ENCODE results near the gene DSTN.

The DSTN gene

DNA sequence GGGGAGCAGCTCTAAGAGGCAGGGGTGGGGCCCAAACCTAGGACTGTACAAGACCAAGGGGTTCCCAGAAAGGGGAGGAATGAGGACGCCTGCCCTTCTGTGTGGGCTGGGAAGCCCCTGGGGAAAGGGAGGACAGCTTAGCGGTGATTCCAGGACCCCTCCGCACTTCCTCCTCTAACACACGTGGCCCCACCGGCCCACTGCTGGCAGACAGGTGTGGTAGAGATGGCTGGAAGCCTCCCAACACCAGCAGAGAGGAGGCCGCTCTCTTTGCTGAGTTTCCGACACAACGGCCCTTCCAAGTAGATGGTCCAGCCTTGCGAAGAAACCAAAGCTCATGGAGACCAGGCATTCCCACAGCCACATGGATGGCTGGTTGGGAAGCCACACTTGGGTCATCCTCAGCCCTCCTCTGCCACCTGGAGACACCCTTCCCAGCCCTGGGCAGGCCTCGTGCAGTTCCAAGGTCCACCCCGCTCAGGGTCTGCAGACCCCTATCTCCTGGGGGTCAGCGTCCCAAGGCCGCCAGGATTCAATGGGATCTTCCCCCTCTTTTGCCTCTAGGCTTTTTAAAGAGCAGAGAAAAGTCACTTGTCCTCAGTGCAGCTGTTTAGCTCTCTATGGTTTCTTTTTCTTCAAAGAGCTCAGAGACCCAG, 68.2 kb downstream of the DSTN start:
- no peak for DNase-seq (ENCODE audit: low spot score)

DNA sequence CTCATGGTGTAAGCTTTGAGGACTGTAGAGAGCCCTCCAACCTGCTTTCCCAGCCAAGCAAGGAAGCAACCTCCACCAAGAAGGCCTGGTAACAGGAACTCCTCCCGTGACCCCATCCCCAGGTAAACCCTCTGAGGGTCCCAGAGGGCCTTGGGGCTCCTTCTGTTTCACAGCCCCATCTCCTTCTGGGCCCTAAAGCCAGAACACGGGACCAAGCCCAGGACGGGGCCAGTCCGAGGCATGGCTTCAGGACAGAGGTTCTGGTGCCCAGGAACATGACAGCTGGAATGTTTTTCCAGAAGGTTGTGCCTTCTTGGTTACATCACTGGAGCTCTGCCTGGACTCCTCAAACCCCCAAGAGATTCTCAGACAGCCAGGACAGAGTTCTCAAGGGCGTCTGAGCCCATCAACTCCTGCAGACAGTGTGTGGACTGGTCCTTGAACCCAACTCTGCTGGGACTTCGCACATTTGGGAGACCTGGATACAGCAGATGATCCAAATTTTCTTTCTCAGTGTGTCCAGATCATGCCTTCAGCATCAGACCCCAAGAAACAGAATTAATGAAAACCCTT, 69.0 kb downstream of the DSTN start:
- DNase-seq (ENCODE audit: low spot score) = no peak

DNA sequence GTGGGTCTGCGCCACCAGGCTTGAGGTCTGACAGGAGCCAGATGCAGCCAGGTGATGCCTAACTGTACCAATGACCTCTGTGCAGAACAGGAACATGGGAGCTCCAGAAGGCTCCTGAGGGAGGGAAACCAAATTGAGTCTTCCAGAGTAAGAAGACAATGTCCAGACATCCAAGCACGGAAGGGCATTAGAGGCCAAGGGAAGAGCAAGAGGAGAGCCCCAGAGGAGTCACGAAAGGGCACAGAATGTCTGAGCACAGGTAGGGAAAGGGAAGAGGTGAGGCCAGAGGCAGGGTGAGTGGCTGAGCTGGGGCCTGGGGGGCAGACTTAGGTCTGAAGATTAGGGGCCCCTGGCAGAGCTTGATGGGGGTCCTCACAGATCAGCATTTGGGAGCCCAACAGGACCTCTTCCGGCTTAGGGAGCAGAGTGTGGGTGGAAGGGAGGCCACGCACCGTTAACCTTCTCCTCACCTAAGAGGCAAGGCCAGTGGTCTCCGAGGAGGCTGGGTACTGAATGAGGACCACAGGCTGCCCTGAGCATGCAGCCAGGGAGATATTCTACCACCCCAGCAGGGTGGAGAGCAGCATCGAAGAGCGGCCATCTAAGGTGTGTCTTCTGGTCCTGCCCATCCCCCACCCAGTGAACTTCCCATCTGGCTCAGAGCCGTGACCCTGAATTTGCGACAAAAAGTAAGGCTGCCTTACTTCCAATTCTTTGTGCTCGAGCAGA, 70.4 kb downstream of the DSTN start:
- no peak for DNase-seq (ENCODE audit: low spot score)

DNA sequence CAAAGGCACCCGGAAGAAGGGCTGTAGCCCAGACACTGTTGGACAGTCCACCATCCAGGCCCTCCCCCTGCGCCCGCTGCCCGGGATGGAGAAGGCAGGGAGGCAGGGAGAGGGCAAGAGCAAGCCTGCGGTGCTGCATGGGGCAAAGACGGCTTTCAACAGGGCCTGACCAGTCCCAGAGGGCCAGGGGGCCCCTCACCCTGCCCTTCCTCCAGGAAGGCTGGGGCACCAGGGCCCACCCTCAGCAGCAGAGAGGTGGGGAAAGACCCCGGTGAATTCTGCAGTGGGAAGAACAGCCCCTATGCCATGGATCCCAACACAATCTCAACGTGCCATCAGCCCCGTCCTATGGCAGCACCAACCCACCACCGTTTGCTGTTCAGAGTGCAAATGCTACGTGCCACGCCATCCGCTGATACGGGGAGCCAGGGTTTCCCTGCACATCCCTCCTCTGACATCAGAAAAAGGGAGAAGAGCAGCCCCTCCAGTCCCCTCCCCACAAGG, 71.1 kb downstream of the DSTN start:
- no peak for DNase-seq (ENCODE audit: low spot score)

DNA sequence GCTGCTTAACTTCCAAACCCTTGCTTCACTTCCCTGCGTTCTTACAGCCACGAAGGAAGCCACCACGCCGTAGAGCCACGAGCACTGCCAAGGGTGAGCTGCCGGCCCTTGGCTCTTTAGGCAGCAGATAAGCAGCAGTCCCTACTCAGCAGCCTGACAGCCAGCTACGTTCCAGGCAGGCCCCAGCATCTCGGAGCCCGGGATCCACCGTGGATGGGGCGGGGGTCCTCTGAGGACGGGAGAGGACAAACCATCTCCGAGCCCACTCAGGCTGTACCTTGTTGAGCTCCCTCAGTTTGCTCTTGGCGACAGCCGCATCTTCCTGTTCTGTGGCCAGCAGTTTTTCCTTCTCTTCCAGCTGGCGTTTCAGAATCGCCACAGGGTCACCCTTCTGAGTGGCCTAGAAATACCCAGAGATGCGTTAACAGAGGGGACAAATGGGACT, 71.7 kb downstream of the DSTN start:
- no peak for DNase-seq (ENCODE audit: low spot score)

DNA sequence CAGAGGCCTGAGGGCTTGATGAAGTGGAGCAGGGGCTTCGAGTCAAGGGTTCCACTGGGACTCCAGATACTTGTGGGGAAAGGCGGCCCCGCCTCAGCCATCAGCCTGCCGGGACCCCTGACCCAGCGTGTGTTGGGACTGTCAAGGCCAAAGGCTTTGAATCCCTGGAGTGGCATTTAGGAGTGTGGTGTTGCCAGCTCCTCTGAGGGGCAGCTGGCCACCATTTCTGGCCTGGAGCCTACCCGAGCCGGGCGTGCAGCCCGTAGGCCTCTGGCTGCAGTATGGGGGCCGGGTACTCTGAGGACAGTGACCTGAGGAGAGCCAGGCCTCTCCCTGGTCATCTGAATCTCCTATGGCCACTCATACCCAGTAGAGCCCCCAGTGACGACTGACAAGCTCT, 72.1 kb downstream of the DSTN start:
- no peak for DNase-seq (ENCODE audit: low spot score)

DNA sequence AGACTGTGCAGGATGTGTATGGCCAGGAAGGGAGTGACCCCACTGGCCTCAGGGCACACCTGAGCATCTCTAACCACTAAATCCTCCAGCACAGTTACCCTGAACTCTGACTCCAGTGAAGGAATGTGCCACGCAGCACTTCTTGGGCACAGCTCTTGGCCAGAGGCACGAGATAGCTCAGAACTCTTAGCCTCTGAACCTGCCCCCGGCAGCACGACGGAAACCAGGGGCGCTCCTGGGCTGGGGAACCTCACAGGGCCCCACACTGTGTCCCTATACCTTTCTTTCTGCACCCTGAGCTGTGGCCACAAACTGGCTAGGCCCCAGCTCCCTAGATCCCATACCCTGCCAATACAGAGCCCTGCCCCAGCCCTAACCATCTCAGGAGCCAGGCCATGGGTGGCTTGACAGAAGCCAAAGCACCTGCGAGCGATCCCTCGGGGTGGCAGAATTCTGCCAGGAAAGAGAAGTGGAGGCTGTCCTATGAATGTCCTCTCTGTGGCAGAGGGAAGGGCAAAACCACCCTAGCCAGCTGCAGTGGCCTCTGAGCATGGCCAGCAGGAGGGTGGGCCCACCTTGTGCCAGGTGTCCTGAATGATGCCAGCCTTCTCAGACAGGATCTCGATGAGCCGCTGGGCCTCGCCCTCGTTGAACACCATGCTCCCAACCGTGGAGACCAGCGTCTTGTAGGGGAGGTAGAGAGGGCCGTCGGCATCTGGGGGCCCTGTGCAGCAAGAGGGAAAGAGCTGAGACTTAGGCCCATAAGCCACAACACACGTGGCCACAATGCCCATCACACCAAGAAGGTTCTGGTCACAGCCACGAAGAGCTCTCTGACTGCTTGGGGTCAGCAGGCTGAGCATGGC, 72.8 kb downstream of the DSTN start:
- DNase-seq (ENCODE audit: low spot score) = no peak

DNA sequence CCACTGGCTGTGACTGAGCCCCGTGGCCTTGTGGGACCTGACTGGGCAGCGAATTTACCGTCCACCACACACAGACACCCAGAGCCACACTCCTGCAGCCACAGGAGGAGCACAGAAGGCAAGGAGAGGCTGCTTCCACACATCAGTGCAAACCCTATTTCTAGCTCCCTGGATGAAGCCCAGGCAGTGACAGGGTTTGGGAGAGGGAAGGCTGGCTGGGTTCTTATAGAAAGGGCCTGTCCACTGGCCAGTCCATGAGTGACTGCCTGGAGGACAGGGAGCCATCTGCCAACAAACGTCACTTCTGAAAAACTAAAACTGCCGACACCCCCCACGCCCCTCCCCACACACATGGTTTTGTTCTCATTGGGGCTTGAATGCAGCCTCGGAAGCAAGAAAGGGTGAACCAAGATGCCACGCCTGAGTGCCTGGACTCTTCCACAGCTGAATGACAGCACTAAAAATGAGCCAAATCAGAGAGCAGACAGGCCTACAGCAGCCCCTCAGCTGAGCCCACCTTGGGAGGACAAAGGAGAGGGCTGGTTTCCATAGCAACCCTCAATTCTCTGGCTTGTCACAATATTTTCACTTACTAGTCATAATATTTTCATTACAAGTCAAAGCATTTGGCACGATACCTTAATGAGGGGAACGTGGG, 73.8 kb downstream of the DSTN start:
- no peak for DNase-seq (ENCODE audit: low spot score)

DNA sequence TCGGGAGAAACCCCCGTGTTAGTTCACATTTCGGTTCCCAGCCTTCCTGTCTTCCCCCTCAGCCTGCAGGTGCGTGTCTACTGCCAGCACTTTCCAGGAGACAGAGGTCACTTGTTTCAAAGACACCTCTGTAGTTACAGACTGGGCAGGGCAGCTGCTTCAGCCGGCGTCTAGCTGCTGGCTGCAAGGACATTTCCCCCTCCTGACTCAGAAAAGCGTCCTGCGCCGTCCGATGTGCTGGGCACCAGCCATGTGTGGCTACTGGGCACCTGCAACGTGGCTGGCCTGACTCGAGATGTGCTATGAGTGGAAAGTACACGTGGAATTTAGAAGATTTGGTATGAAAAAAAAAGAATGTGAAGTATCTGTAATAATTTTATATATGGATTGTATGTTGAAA, 74.6 kb downstream of the DSTN start:
- DNase-seq (ENCODE audit: low spot score) = no peak

DNA sequence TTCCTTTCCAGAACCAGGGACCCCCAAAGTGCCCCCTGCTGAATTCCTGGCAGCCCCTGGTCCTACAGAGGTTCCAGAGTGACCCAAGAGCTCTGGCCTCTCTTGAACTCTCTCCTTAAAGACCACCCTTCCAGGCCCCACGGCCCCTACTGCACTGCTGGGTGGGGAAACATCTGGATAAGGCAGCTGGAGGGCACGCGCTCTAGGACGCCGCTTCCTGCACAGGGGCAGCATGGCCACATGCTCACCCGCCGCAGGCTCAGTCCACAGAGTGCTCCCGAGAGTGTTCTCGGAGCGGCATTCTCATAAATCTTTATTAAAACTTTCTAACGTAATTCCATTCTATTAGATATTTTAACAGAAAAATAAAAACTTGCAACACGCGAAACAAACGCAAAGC, 75.1 kb downstream of the DSTN start:
- DNase-seq (ENCODE audit: low spot score) = no peak

DNA sequence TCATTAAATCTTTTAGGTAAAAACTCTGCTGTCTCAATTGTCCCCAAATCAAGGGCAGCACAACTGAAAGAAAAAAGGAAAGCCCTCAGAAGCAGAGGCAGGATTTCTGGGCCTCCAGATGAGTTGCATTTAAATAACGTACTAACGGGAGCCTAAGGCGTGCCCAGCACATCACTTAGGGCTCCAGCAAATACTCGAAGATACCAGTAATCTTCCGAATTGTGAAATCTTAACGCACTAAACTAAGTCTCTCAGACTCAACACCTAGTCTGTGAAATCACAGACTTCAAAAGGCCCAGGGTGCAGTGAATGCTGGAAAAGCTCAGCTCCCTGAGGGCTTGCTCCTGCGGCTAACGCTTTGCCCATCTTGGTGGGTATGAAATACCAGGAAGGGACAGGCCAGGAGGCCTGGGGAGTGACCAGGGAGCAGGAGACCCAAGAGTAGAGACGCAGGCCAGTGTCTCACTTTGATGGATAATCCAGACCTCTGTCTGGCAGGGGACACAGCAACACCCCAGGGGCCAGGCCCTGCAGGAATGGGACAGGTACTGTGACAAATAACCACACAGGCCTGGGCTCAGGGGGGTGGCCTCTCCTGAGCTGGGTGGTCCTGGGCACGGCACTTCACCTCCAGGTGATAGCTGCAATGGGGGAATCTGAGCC, 75.8 kb downstream of the DSTN start:
- no peak for DNase-seq (ENCODE audit: low spot score)

DNA sequence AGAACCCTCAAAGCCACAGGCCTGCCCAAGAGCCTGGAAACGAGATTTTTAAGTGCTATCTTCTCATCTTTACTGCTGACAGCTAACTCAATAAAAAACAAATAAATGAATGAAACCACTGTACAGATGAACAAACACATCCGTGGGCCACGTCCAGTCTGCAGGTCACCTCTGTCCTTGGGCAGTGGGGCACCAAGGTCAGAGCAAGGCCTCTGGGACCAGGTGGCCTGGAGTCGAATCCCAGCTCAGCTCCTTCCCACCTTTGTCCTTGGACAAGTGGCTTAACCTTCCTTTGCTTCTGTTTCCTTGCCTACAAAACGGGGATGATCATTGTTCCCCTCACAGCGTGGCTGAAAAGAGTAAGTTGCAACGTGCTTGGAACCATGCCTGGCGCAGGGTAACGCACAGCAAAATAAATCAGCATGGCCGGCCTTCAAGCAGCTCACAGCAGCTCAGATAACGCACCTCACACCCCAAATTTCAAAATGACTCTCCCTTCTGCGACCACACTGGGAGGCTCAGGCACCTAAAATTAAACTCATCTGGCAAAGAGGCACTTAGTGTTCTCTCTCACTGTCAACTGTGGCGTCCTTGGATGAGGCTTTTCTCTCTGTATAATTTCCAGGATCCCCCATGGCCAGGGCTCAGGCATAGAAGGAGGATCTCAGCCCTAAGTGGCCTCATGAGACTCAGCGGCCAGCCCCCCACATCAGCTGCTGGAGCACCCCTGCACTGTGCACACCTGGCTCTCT, 76.5 kb downstream of the DSTN start:
- no peak for DNase-seq (ENCODE audit: low spot score)

DNA sequence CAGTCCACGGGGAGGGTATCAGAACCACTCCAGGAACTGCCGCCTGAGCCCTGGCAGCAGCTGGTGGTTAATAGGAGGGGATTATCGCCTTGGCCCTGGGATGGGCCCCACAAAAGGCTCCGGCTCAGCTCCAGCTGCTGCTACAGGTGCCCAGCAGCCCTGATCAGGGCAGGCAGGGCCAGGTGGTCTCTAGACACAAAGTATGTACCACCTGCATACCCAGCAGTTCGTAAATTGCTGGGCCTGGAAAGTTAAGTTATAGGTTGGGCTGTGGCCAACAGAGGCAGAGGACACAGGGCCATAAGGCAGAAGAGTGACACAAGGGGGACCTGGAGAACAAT, 77.1 kb downstream of the DSTN start:
- no peak for DNase-seq (ENCODE audit: low spot score)

DNA sequence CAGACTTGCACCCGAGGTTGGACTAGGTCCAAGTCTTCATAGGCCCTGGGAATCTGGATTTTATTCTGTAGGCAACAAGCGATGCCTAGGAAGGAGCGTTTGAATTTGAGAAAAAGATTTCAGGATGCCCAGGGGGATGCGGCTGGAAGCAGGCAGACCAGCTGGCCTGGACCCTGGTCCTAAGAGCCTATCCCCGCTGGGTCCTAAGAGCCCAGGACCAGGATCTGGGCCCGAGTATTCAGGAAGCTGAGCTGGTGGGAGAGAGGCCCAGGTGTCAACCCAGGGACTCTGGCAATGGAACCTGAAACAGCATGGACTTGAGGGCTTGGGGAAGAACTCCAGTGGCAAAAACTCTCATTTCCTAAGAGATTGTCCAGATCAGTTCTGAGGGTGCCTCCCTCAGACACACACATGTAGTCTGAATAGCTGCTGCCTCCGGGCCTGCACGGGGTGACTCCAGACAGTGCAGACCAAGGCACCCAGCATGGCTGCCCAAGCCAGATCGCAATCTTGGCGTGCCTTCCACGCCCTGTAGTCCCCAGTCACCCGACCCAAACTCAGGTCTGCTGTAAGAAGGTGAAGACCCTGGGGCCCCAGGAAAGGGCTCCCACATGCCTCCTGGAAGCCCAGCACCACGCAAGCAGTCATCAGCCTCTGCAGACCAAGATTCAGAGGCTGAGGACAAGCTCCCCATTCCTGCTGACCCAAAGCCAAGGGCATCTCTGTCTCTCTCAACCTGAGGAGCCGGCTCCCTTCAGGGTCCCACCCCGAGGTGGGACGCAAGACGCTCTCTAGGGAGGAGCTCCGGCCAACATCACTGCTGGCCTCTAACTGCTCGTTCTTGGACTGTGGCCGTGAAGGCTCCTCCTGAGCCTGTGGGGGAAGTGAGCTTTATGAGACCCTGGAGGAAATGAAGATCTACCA, 77.8 kb downstream of the DSTN start:
- no peak for DNase-seq (ENCODE audit: low spot score)

DNA sequence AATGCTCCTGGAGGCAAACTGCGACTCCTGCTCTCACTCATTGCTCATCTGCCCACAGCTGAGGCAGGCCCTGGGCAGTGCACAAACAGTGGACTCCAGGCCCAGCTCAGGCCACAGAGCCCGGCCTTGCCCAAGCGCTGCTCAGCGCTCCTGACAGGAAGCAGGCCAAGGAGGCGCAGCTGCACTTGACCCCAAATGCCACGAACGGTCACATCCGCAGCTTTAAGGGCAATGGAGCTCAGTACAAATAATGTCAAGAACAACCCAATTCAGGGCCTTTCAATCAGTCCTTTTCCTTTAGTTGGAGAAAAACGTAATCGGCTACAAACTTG, 78.4 kb downstream of the DSTN start:
- no peak for DNase-seq (ENCODE audit: low spot score)

DNA sequence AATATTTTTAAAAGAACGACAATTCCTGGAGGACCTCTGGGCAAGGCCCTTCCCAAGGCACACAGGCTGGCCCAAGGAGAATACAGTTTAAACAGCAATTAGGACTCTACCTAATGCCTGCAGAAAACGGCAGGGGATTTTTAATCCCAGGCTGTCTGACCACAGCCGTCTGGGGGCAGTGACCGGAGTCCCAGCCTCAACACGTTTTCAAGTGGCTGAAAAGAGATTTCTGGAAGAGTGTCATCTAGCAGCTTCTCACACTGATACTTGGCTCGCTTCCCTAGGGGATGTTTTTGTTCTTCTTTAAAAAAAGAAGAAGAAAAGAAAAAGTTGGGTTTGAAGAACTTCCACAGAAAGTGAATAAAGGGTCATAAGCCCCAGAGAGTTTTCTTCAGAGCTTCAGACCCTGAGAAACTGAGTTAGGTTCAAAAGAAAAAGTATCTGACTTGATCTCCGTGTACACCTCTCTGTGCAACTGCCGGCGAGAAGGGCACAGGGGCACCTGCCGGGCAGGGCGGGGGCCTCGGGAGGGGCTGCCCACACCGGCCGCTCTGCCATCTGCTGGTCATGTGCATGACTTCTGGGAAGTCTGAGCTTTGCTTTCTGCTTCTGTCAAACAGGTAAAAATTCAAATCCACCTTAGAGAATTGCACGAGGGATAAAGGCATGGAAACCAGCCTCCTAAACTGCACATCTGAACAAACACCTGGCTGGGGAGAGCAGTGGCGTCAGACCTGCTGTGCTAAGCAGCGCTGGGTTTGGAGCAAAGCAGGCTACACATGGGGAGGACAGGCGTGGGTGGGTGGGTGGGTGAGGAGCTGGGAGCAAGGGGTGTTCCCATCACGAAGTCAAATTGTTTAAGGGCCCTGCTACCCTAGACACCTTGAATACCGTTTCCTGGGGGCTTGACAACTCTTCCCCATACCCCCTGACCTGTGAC, 79.2 kb downstream of the DSTN start:
- DNase-seq (ENCODE audit: low spot score) = peak; percentile 22

DNA sequence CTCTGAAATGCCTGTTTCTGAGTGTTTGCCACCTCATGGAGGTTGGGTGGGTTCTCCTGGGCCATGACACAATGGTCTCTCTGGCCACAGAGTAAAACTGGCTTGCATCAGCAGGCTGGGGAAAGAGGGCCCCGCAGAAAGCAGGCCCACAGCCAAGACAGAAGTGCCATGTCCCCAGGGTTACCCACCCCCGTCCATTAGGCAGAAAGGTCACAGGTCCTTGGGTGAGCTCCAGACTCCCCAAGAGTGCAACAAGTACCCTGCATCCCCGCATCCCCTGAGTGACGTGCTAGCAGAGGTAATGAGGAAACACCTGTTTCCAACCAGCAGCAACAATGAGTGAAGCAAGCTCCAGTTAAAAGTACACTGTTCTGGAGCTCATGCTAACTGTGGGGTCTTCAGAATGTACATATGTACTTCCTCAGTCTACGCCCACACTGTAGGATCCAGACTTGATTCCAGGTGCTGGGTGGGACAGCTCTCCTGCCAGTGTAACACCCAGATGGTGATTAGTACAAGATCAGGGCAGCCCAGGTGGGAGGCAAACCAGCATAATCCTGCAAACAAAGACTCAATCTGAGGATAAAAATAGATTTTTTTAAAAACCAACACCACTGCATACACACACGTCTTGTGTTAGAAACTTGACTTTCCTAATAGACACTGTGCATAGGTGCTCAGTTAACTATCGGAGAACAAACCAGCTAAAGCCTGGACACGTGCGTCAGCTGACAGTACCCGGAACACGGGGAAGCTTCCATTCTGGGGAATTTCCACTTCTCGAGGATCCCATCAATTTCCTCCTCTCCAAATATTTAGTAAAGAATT, 80.6 kb downstream of the DSTN start:
- no peak for DNase-seq (ENCODE audit: low spot score)

All from hematopoietic multipotent progenitor cell treated with erythropoietin and hydrocortisone succinate and interleukin-3 and kit ligand, for 15 days (in vitro differentiated cells).